ENCODE measurements around the gene DNAJC3. TPM values are rescaled to one million over a fixed set of nuclear protein-coding genes. Genes with fewer than 3 reads are reported as not detected.

The DNAJC3 gene
- total and polyA plus RNA-seq, 2 experiments from 2014 or later = 27.1 to 91.4 TPM

DNA sequence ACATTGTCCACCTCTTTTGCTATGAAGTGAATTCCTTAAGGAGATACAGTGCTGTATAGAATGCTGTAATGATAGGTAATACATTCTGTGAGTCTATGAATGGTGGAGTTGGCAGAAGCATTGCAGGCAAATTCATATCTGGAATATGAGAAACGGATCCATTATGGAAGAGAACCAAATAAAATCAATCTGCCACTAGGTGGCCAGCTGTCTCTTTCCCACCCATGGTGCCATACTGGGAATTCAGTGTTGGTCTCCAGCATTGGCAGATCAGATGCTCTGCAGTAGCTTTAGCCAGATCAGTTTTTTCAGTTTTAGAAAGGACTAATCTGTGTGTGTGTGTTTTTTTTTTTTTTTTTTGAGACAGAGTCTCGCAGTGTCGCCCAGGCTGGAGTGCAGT, 27.6 kb downstream of the DNAJC3 start:
- Histone ChIP-seq H3K9me3 (ENCODE audit: low read depth) (no peaks in the 10 kb centered on the region), H3K27ac (no peak overlapping the region), H3K9me2 (replicated peaks; ENCODE audit: insufficient read depth) (no peaks in the 10 kb centered on the region), H3K79me2 (no peaks in the 10 kb centered on the region), H4K20me1 (ENCODE audit: insufficient read depth, poor library complexity, severe bottlenecking) (peaks cover 67% of the 10 kb centered on the region), H3K27me3 (no peaks in the 10 kb centered on the region), H3K4me2 (no peak overlapping the region), H3K4me3 (no peak overlapping the region), H3K36me3 (replicated peaks; ENCODE audit: insufficient read depth, low read depth) (no peaks in the 10 kb centered on the region), H3K4me1 (ENCODE audit: insufficient read depth) (no peaks in the 10 kb centered on the region), H2AFZ (no peak overlapping the region)
- WGBS (ENCODE audit: low lambda C conversion rate, missing lambda C conversion rate) = 95% methylated on average over 3 of the region's 3 CpGs
- TF ChIP-seq EZH2 (IDR thresholded peaks at IDR 0.05; ENCODE audit: borderline replicate concordance) (no peak), EZH2phosphoT487 (IDR thresholded peaks at IDR 0.05; ENCODE audit: low read depth, severe bottlenecking, unreplicated experiment) (no peak)
- TF ChIP-seq, protein P1, sequence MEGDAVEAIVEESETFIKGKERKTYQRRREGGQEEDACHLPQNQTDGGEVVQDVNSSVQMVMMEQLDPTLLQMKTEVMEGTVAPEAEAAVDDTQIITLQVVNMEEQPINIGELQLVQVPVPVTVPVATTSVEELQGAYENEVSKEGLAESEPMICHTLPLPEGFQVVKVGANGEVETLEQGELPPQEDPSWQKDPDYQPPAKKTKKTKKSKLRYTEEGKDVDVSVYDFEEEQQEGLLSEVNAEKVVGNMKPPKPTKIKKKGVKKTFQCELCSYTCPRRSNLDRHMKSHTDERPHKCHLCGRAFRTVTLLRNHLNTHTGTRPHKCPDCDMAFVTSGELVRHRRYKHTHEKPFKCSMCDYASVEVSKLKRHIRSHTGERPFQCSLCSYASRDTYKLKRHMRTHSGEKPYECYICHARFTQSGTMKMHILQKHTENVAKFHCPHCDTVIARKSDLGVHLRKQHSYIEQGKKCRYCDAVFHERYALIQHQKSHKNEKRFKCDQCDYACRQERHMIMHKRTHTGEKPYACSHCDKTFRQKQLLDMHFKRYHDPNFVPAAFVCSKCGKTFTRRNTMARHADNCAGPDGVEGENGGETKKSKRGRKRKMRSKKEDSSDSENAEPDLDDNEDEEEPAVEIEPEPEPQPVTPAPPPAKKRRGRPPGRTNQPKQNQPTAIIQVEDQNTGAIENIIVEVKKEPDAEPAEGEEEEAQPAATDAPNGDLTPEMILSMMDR (IDR thresholded peaks at IDR 0.05; ENCODE audit: poor library complexity) = peak; percentile 4
- no peak for DNase-seq (ENCODE audit: low spot score)

DNA sequence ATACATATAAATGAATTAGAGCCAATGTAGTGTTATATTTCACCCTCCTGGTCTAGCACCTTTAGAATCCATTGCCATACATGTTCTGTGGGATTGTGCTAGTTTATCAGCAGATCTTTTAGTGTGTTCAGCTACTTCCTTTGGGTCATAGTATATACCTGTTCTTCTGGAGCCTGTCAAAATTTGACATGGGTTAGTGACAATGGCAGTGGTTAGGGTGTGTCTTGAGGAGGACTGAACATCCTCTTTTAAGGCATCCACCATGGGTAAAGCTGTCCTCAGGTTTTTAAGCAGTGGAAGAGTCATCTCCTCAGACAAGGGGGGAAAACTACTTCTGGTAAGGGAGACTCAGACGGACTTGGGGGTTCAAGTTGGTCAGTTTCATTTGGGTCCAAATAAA, 29.4 kb downstream of the DNAJC3 start:
- no peaks in the 10 kb centered on the region for H3K27me3 ChIP-seq
- H4K20me1 ChIP-seq (ENCODE audit: insufficient read depth, poor library complexity, severe bottlenecking) = peaks cover 51% of the 10 kb centered on the region
- H3K36me3 ChIP-seq (replicated peaks; ENCODE audit: insufficient read depth, low read depth) = peaks cover 3% of the 10 kb centered on the region
- no peak for DNase-seq (ENCODE audit: low spot score)
- no peak overlapping the region for H2AFZ ChIP-seq
- no peaks in the 10 kb centered on the region for H3K9me3 ChIP-seq (ENCODE audit: low read depth)
- WGBS (ENCODE audit: low lambda C conversion rate, missing lambda C conversion rate) = 100% methylated on average over 1 of the region's 1 CpG
- H3K9me2 ChIP-seq (replicated peaks; ENCODE audit: insufficient read depth) = no peaks in the 10 kb centered on the region
- H3K4me2 ChIP-seq = no peak overlapping the region
- H3K4me3 ChIP-seq = no peak overlapping the region
- no peak for TF ChIP-seq EZH2phosphoT487 (IDR thresholded peaks at IDR 0.05; ENCODE audit: low read depth, severe bottlenecking, unreplicated experiment)
- peaks cover 13% of the 10 kb centered on the region for H3K79me2 ChIP-seq
- no peak overlapping the region for H3K27ac ChIP-seq
- no peaks in the 10 kb centered on the region for H3K4me1 ChIP-seq (ENCODE audit: insufficient read depth)

DNA sequence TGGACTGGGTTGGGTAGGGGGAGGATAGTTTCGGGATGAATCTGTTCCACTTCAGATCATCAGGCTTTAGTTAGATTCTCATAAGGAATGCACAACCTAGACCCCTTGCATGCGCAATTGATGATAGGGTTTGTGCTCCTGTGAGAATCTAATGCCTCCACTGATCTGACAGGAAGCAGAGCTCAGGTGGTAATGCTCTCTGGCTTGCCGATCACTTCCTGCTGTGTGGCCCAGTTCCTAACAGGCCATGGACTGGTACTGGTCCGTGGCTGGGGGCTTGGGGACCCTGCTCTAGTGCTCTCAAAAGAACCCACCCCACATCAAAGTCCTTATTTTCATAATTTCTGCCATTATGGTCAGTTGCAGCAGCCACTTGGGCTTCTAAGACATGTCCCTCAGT, 30.1 kb downstream of the DNAJC3 start:
- H3K4me1 ChIP-seq (ENCODE audit: insufficient read depth) = no peaks in the 10 kb centered on the region
- no peak for TF ChIP-seq EZH2 (IDR thresholded peaks at IDR 0.05; ENCODE audit: borderline replicate concordance)
- TF ChIP-seq, protein P1 (IDR thresholded peaks at IDR 0.05; ENCODE audit: poor library complexity) = no peak
- TF ChIP-seq EZH2phosphoT487 (IDR thresholded peaks at IDR 0.05; ENCODE audit: low read depth, severe bottlenecking, unreplicated experiment) = no peak
- no peak for DNase-seq (ENCODE audit: low spot score)
- peaks cover 48% of the 10 kb centered on the region for H4K20me1 ChIP-seq (ENCODE audit: insufficient read depth, poor library complexity, severe bottlenecking)
- no peak overlapping the region for H2AFZ ChIP-seq
- no peak overlapping the region for H3K4me2 ChIP-seq
- H3K27me3 ChIP-seq = no peaks in the 10 kb centered on the region
- 93% methylated on average over 4 of the region's 4 CpGs for WGBS (ENCODE audit: low lambda C conversion rate, missing lambda C conversion rate)
- no peaks in the 10 kb centered on the region for H3K9me3 ChIP-seq (ENCODE audit: low read depth)
- H3K9me2 ChIP-seq (replicated peaks; ENCODE audit: insufficient read depth) = no peaks in the 10 kb centered on the region
- H3K27ac ChIP-seq = no peak overlapping the region
- H3K4me3 ChIP-seq = no peak overlapping the region
- H3K79me2 ChIP-seq = peaks cover 15% of the 10 kb centered on the region
- H3K36me3 ChIP-seq (replicated peaks; ENCODE audit: insufficient read depth, low read depth) = peaks cover 5% of the 10 kb centered on the region

DNA sequence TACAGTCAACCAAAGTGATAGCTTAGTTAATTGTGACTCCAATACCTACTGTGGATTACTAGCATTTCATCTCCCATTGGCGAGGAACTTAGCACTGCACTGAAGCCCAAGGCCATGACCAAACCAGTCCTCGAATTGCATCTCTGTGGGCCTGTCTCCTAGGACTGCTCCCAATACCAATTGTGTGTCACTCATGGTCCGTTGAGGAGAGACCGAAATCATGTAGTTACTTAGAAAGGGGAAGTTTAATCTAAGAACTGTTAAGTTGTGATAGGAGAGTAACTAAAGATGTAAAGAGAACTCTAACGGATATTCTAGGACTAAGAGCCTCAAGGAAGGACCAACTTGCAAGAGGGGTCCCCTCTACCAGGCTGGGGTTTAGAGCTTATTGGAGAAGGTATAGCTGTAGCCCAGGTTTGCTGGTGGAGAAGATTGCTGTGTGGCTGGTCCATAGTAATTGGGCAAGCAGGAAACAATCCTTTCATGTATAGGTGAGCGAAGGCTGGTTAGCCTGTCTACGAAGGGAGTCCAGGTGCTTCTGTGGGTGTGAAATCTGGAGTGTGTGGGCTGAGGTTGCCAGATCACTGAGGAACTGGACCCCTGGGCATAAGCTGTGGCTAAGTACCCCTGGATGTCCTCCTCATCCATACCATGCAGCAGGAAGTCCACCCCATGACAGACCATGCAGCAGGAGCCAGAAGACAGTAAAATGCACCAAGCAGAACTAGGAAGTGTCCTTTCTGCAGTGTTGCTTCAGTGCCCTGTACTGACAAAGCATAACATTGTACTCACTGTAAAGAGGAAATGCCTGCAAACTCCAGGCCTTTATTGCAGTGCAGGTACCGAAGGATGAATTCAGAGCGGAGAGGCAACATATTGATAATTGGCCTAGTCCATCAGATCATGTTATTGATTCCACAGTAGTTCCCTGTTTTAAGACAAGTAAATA, 30.8 kb downstream of the DNAJC3 start:
- Histone ChIP-seq H3K4me2 (no peak overlapping the region), H4K20me1 (ENCODE audit: insufficient read depth, poor library complexity, severe bottlenecking) (peaks cover 41% of the 10 kb centered on the region), H3K79me2 (peaks cover 19% of the 10 kb centered on the region), H3K27ac (no peak overlapping the region), H3K9me2 (replicated peaks; ENCODE audit: insufficient read depth) (no peaks in the 10 kb centered on the region), H3K36me3 (replicated peaks; ENCODE audit: insufficient read depth, low read depth) (peaks cover 5% of the 10 kb centered on the region), H2AFZ (no peak overlapping the region), H3K9me3 (ENCODE audit: low read depth) (no peaks in the 10 kb centered on the region), H3K27me3 (no peaks in the 10 kb centered on the region), H3K4me1 (ENCODE audit: insufficient read depth) (no peaks in the 10 kb centered on the region), H3K4me3 (no peak overlapping the region)
- no peak for TF ChIP-seq EZH2 (IDR thresholded peaks at IDR 0.05; ENCODE audit: borderline replicate concordance)
- TF ChIP-seq EZH2phosphoT487 (IDR thresholded peaks at IDR 0.05; ENCODE audit: low read depth, severe bottlenecking, unreplicated experiment) = no peak
- TF ChIP-seq, protein P1 (IDR thresholded peaks at IDR 0.05; ENCODE audit: poor library complexity) = no peak
- DNase-seq (ENCODE audit: low spot score) = no peak
- WGBS (ENCODE audit: low lambda C conversion rate, missing lambda C conversion rate) = 94% methylated on average over 9 of the region's 9 CpGs
